Renal cortex interstitium (tissue), 15 donors: ENCODE data around the gene DNAJC6. TPM values are rescaled to one million over a fixed set of nuclear protein-coding genes. Genes with fewer than 3 reads are reported as not detected.

Source experiments
- DNase-seq, 11 donors: peaks; one replicate each; pipeline ENCODE4 v3.0.0-alpha.2; 2013; ENCODE audit warnings: low read depth in 9 of 11, low spot score in 4 of 11; ENCODE audit errors: extremely low read depth in 1 of 11
- long read RNA-seq, 16 experiments: transcript quantifications; one replicate each; lab custom pipeline, GENCODE V29; 2026
- polyA plus RNA-seq, 3 donors: library from polyadenylated mRNA; unstranded; fragments of 120-200 nt; gene quantifications; one replicate each; pipeline ENCODE4 v1.2.1, GENCODE V29; 2013; ENCODE audit not compliant: insufficient read length in 3 of 3

The DNAJC6 gene
- polyA plus RNA-seq: 1 to 10 TPM; 6.0 to 7.6 (median 7.3) TPM
- long read RNA-seq, donor 1: 0 reads
- long read RNA-seq, donor 2: 0 reads
- long read RNA-seq, donor 3: 0 reads
- long read RNA-seq, donor 4: 0 reads
- long read RNA-seq, donor 5: 0 reads
- long read RNA-seq, donor 6, partial matches to known transcripts: 0 of 1 reads
- long read RNA-seq, donor 6, other reads (novel, unspliced or antisense): 0 of 1 reads
- long read RNA-seq, donor 7: 0 reads
- long read RNA-seq, donor 8, partial matches to known transcripts: 0 of 1 reads
- long read RNA-seq, donor 8, other reads (novel, unspliced or antisense): 0 of 1 reads
- long read RNA-seq, donor 9: 0 reads
- long read RNA-seq, donor 10: 0 reads
- long read RNA-seq, donor 11: 0 reads
- long read RNA-seq, donor 12: 0 reads
- long read RNA-seq, donor 13: 0 reads
- long read RNA-seq, donor 14: 0 reads
- long read RNA-seq, donor 15: 0 reads
- long read RNA-seq, donor 16, partial matches to known transcripts: 0 of 3 reads
- long read RNA-seq, donor 16, other reads (novel, unspliced or antisense): 0 of 3 reads

DNA sequence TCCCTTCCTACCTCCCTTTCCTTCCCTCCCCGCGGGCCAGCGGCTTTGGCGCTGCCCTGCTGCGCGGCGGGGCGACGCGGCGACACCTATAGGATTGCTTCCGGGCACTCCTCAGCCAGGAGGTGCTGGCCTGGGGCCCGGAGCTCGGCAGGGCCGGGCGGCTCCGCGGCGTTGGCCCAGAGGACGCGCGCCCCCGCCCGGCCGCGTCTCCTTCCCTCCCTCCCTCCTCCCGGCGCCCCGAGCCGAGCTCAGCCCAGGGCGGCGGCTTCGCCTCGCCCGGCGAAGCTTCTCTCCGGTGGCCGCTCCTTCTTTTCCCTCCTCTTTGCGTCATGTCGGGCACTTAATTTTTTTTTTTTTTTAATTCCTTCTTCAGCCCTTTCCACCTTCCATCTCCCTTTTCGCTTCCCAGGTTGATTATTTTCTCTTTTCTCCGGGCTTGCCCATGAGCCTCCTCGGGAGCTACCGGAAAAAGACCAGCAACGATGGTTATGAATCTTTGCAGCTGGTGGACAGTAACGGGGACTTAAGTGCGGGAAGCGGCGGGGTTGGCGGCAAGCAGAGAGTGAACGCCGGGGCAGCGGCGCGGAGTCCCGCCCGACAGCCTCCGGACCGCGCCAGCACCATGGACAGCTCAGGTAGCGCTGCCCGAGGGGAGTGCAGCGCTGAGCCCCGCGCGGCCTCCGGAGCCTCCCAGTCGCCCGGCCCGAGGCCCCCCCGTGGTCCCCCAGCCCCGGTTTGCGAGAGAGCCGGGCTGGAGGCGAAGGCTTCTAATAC, at the start of gene DNAJC6:
DNAJC6 (plus strand) TSS at position 240 of the 774 bp plus-strand sequence; CDS start at position 443, 203 bp downstream.
- peak; percentile 59 to 84 (median 80) for DNase-seq

DNA sequence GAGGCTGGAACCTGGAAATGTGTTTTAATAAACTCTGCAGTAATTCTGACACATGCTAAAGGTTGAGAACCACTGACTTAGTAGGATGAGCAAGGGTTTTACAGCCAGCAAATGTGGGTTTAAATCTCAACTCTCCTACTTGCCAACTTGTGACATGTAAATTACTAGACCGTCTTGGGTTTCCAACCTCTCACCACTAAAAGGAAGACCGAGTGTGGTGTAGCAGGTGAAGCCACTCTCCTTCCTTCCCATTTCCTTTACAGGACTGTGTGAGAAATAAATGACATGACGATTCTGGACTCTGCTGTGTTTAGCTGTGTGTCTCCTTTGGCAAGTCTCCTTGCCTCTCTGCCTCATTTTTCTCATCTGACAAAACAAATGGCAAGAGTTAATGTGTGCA, 49.5 kb upstream of the DNAJC6 start:
- DNase-seq: no peak

DNA sequence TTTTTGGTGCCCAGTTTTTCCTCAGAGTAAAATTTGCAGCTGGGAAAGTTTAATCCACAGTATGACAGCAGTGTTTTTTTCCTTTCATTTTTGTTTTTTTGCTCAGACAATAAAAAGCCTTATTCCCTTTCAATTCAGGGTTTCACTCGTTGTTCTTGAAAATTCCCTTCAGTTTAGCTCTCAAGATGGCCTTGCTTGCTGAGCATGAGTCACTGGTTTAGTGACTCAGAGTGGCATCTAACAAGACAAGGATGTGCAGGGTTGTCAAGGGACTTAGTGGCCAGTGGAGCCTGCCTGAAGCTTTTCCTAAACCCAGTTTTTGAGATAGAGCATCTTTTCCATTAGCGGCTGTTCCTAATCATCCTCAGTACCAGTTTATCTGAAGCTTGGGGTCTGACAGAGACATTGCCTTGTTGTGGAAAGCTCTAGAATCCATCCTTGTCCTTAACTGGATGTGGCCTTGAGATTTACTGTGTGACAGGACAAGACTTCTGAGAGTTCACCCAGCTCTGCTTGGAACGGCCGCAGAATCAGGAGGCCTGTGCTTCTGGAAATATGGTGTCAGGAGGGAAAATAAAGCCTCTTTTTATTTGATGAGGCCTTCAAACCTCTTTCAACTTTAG, 48.4 kb upstream of the DNAJC6 start:
- DNase-seq: no peak

GRCh38 chr1:65263286-65263685, 46.1 kb upstream of the DNAJC6 start:
- DNase-seq: no peak

DNA sequence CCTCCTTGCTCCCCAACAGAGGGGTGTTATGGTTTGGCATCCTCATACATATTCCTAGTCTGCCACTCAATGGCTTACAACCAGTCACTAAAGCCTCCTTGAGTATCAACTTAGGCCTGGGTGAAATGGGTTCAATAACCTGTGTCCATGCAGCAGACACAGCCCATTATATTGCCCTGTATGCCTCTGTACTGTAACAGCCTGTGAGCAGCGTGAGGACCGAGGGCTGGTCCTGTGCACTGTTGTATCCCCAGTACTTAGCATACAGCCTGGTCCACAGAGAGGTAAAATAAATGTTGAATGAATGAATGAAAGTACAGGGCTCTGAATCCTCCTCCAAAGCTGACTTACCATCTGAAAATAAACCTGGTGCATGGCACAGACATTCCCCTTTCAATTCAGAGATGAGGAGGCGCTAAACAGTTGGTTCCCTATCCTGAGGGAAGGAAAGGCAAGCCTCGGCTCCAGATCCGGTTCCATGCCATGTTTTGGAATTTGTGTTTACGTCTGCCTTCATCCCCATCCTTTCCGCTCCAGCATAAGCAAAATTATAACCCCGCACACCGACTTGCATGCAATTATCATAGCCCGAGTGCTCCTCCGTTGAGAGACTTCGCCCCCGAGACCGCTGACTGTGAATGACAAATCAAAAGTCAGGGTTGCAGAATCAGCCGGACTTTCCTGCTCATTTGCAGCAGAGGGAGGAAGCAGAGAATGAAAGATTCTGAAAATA, 45.0 kb upstream of the DNAJC6 start:
- peak in 2 of 11 donors; percentile 29 to 34 for DNase-seq

GRCh38 chr1:65265296-65265650, 44.1 kb upstream of the DNAJC6 start:
- DNase-seq: no peak

DNA sequence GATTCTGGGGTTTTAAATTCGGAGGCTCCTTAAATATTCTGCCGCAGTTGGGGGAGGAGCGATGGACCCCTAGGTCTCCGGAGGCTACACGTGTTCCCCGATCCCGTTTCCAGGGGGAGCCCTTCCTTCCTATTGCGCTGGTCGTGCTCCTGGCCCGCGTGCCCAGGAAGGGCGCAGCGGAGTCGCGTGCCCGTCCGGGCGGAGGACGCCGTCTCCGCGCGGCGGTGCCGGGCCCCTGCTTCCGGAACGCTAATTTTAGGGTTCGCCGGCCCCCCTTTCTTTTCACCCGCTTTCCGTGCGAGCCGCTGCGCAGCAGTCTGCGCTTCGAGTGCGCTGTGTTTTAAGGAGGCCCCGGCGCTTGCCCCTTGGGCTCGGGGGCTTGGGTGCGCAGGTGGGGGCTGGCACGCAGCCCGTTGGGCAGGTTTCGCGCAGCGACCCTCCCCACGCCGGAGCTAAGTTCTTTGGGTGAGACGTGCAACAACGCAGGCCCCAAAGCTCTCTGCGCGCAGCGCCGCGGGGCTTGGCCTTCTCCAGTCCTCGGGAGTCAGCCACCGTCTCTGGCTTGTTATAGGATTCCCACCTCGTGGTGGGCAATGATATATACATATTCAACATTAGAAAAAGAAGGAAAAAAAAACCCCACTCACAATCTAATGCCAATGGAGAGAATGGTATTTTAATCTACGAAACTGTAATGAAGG, 43.5 kb upstream of the DNAJC6 start:
- DNase-seq: peak in 2 of 11 donors; percentile 30 to 35

- DNase-seq: no peak
These were observed 42.9 kb upstream of the DNAJC6 start for GRCh38 chr1:65266476-65266875.

DNA sequence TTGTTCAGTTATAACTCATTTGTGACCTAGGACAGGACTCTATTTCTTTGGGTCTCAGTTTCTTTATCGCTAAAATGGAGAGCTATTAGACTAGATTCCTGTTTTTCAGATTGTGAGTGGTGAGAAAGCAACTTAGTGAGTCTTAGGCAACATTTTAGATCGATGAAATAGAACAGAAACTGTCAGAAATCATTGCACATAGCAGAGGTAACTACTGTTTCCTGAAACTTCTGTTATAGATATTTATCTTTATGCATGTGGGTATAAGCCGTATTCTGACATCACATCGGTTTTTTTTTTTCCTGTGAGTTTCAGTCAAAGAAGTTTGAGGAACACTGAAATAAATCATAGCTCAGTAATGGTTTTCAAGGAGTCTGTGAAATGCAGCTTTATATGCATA, 42.1 kb upstream of the DNAJC6 start:
- no peak for DNase-seq

- DNase-seq: no peak
These were observed 41.7 kb upstream of the DNAJC6 start for GRCh38 chr1:65267683-65268082.

DNA sequence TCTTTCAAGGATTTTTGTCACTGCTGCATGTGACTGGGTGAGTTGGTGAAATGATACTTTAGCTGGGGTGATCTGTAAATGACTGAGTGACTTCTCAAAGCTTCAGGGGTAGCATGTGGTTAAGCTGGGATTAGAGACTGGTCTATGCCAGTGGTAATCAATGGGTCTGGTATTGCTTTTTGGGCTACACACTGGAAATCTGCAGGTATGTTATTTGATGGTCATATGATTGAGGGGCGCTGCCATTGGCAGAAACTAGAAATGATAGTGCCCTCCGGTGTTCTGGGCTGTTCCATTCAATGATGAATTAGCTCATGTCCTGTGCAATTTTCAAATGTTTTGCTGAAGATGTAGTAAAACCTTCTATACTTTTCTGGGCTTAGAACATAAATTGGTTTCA, 39.7 kb upstream of the DNAJC6 start:
- no peak for DNase-seq

DNA sequence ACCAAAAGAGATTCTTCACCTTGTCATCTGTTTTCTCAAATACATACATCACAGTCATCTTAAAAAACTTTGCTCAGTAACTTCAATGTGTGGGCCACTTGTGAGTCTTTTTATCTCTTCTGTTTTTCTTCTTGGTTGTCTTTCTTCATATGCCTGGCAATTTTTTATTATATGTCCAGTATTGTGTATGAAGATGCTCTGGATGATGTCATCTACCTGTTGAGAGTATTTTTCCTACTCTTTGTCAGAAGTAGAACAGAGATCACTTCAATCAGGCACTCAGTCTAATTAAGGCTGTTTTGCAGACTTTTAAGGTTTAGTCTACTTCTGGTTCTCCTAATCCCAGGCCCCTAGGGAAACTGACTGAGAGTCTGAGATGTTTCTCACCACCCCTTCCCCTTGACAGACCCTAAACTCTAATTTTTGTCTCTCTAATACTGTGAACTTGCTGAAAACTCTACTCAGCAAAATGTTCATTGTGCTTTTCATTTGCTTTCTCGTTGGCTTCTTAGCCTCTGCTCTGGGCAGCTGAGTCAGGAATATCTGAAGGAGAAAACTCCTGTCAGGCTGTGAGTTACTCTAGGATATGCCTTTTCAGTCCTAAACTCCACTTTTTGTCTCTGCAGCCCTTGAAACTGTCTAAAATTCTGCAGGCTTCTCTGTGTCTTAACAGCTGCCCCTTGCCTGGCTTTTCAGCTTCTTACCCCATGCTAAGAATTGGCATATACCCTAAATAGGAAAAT, 33.0 kb upstream of the DNAJC6 start:
- DNase-seq: no peak

GRCh38 chr1:65277605-65278347, 31.6 kb upstream of the DNAJC6 start:
- DNase-seq: no peak

GRCh38 chr1:65278376-65279069, 30.8 kb upstream of the DNAJC6 start:
- peak in 1 of 11 donors; percentile 0 for DNase-seq

GRCh38 chr1:65279070-65279779, 30.1 kb upstream of the DNAJC6 start:
- peak in 2 of 11 donors; percentile 3 to 18 for DNase-seq

- no peak for DNase-seq
These were observed 27.5 kb upstream of the DNAJC6 start for GRCh38 chr1:65281846-65282245.
